Stimulated activated effector memory CD8-positive, alpha-beta T cell treated with anti-CD3 and anti-CD28 coated beads, Interleukin-12 subunit alpha, Interleukin-12 subunit beta, amount 100 ng/mL, for 72 hours (primary cell): Measurements from ENCODE around the gene CACNA1C.

Experiments
- ATAC-seq: fragments of 150-1000 bp; cut with Tn5 transposase; 2 replicates; pipeline ENCODE4 v1.10.0; 2021
- DNase-seq, 2 donors: peaks; one replicate each; pipeline ENCODE4 v3.0.0; 2021 to 2022; ENCODE audit warnings: low spot score in 2 of 2
- H3K27ac Mint-ChIP-seq: one replicate; pipeline ENCODE4 v1.8.0; 2022; ENCODE audit warnings: mild to moderate bottlenecking, mixed read lengths
- H3K36me3 Mint-ChIP-seq: one replicate; pipeline ENCODE4 v1.8.0; 2022; ENCODE audit warnings: mild to moderate bottlenecking, mixed read lengths
- H3K4me1 Mint-ChIP-seq: one replicate; pipeline ENCODE4 v1.8.0; 2022; ENCODE audit warnings: mixed read lengths
- H3K4me3 Mint-ChIP-seq: one replicate; pipeline ENCODE4 v1.8.0; 2022; ENCODE audit warnings: mild to moderate bottlenecking, mixed read lengths
- H3K9me3 Mint-ChIP-seq: one replicate; pipeline ENCODE4 v1.8.0; 2022; ENCODE audit warnings: mixed read lengths

CACNA1C gene

DNA sequence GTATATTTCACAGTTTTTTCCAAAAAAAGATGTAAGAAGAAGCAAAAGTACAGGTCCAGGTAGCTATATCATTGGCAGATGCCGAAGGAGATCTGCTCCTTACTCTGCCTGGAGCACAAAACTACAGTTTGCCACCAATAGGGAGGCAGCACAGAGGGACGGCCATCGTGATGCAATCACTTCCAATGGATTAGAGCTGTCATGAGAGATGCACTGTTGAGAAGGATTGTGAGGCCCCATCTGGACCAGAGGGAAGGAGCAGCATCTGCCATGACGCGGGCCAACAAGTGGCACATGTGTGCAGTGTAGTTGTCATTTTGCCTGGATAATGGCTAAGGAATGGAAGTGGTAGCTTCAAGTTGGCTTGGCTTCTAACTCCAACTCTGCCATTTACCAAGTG, 423.2 kb downstream of the CACNA1C start:
- no peaks in the 10 kb centered on the region for H3K36me3 Mint-ChIP-seq
- H3K4me3 Mint-ChIP-seq: no peak overlapping the region
- DNase-seq (no peak), ATAC-seq (no peak)
- no peak overlapping the region for H3K27ac Mint-ChIP-seq
- H3K4me1 Mint-ChIP-seq: no peaks in the 10 kb centered on the region
- H3K9me3 Mint-ChIP-seq: no peaks in the 10 kb centered on the region

DNA sequence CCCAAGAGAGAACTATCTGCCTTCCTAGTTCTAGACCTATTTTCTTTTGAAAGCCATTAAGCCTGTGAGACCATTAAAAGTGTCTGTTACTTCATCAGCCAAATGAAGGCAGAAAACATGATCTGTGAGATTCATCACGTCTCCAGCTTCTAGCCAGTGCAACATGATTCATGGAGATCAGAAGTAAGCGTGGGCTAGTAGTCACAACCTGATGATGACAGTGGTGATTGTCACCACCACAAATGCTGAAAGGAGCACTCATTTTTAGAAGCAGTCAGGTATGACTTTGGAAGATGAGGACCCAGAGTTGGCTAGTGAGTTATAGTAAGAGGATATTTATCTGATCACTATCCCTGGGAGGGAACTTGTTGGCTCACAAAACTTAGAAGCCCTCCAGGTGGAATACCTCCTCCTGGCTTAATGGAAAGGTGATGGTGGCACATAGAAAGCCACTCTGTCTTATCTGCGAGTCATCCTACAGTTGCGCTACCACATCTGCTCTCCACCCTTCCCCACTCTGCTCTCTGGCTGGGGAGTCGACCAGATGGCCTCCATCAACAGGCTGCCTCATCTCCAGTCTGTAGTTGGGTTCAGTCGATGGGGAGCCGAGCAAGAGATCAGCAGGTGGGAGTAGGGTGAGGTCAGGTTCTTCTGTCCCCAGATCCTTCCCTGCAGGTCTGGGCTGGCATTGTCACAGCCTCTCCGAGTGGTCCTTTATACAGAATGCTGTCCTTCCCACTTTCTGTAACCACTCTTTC, 424.4 kb downstream of the CACNA1C start:
- DNase-seq: no peak
- peak; percentile 89 for ATAC-seq
- Mint-ChIP-seq H3K9me3 (no peaks in the 10 kb centered on the region), H3K36me3 (no peaks in the 10 kb centered on the region), H3K4me3 (no peak overlapping the region), H3K4me1 (no peaks in the 10 kb centered on the region), H3K27ac (no peak overlapping the region)

DNA sequence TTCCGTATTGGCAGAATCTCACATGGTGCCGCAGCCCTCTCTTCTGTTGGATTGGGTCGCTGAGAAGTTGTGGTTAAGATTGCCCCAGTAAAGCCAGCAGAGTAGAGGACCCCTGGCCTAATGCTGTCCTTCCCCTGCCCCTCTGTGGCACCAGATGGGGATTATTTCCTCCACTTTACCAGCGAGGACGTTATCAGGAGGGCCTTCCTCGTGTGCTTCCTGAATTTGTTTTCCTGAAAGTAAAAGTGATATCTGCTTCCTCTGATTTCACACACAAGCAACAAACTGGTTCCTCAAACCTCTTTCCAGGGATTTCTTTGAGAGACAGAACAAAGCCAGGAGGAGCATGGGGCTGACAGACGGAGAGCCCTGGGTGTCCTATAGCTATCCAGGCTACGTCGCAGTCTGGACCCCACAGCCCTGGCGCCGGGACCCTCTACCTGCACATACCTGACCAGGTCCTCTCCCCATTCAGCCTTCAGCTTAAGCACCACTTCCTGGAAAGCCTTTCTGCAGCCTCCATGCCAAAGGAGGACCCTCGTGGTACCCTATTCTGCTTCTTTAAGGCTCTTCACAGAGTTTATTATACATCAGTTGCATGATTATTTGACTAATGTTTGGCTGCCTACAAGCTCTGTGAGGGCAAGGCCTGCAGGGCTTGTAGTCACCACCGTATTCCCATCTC, 427.2 kb downstream of the CACNA1C start:
- Mint-ChIP-seq H3K4me3 (no peak overlapping the region), H3K9me3 (no peaks in the 10 kb centered on the region), H3K4me1 (no peaks in the 10 kb centered on the region), H3K27ac (no peak overlapping the region), H3K36me3 (no peaks in the 10 kb centered on the region)
- DNase-seq: no peak
- ATAC-seq: no peak

DNA sequence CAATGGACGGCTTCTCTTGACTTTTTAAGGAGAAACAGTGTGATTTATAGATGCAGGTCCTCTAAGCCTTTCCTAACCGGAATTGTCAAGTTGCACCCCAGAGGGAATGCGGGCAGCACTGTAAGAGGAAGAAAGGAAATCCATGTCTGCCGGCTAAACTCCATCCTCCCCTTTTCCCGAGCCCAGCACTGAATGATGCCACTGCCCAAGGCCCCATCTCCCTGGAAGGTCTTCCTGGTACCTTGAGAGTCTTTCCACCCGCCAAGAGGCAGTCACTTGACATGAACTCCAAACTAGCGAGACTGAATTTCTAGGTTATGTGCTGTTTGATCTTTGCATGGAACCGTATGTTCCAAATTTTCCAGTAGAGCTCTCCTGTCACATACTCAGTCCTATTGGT, 428.6 kb downstream of the CACNA1C start:
- Mint-ChIP-seq H3K36me3 (no peaks in the 10 kb centered on the region), H3K4me1 (no peaks in the 10 kb centered on the region), H3K27ac (no peak overlapping the region), H3K4me3 (no peak overlapping the region), H3K9me3 (no peaks in the 10 kb centered on the region)
- no peak for ATAC-seq
- no peak for DNase-seq

DNA sequence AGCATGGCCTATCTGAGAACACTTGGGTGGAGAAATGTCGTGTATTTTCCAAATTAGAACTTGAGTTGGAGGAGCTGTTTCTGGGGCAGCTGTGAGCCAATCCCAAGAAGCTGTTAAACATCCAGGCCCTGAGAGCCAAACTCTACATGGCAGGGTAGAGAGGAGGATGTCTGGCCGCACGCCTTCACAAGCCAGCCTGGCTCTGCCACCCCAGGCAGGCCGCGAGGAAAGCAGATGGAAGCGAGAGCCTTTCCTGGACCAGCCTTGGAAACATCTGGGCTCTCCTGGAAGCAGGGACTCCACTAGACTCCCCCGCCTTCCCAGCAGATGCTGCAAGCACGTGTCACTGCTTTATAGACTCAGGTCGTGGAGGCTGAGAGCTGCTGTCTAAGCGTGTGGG, 429.2 kb downstream of the CACNA1C start:
- no peak overlapping the region for H3K4me3 Mint-ChIP-seq
- H3K4me1 Mint-ChIP-seq: no peaks in the 10 kb centered on the region
- no peaks in the 10 kb centered on the region for H3K36me3 Mint-ChIP-seq
- H3K27ac Mint-ChIP-seq: no peak overlapping the region
- DNase-seq: no peak
- H3K9me3 Mint-ChIP-seq: no peaks in the 10 kb centered on the region
- ATAC-seq: no peak

DNA sequence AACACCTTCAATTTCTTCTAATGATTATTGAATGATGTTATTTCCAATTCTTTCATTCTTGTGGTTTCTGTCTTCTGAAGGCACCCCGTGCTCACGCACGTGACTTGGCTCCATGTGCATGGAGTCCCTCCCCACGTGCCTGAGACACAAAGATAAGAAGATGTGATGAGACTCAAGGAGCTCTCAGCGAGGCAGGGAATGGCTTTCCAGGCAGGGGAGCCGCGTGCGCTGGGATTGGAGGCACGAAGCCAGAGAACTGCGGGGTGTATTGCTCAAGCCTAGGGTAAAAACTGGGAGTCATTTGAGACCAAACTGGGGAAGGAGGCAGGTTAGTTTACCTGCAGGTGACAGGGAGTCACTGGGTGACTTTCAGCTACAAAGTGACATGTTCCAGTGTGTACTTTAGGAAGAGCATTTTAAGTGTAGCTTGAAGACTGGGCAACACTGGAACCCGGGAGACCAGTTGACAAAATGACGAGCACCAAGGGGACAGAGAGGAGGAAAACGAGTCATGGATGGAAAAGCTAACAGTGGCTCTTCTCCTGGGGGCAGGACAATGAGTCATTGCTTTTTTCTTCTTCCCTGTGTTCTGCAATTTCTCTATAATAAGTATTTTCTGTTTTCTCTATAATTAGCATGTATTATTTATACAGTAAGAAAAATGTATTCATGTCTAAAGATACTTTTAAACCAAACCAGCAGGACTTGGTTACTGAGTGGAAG, 430.3 kb downstream of the CACNA1C start:
- Mint-ChIP-seq H3K9me3 (no peaks in the 10 kb centered on the region), H3K4me3 (no peak overlapping the region), H3K27ac (no peak overlapping the region), H3K36me3 (no peaks in the 10 kb centered on the region), H3K4me1 (no peaks in the 10 kb centered on the region)
- DNase-seq (no peak), ATAC-seq (no peak)

DNA sequence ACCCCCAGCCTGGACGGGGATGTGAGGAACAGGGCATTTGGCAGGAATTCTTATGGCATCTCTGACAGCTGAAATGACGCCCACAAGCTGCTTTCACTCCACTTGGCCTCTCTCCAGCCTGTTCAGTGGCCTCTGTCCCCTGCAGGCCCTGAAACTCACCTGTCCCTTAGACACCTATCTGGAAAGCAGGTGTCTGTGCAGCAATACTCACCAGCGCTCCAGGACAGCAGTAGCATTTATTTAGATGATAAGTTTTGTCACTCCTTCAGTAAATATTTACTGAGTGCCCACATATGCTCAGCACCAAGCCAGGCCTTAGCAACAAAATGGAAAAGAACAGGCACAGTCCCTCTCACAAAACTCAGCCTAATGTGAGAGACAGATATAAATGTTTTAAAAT, 430.9 kb downstream of the CACNA1C start:
- H3K9me3 Mint-ChIP-seq: no peaks in the 10 kb centered on the region
- no peak for ATAC-seq

DNA sequence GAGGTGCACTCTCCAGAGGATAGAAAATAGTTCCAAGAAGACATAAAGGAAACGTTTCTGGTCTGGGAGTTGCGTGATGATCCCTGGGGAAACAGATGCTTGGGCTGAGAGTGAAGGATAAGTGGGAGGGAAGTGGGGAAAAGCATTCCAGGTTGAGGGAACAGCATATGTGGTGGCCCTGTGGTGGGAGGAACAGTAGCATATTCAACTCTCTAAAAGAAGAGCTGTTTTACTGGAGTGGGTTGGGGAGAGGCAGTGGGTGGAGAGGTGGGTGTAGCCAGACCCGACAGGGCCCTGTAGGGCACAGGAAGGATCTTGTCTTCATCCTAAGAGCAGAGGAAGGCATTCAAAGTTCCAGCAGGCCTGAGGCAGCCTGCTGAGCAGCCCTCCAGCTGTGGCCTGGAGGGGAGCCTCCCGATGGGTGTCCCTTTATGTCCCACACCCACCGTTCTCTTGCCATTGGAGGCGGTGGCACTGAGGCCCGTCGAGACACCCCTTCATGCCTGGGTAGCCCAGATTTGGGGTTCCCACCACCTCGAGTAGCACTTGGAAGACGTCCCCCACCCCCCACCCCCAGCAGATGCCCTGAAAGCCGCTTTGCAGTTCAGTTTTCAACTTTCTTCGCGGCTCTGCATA, 431.5 kb downstream of the CACNA1C start:
- Mint-ChIP-seq H3K9me3 (no peaks in the 10 kb centered on the region), H3K36me3 (no peaks in the 10 kb centered on the region), H3K4me1 (no peaks in the 10 kb centered on the region), H3K27ac (no peak overlapping the region), H3K4me3 (no peak overlapping the region)
- DNase-seq (no peak), ATAC-seq (no peak)

More for the DNA sequence above, 430.9 kb downstream of the CACNA1C start:
- no peak for DNase-seq
- no peak overlapping the region for H3K4me3 Mint-ChIP-seq
- H3K27ac Mint-ChIP-seq: no peak overlapping the region
- no peaks in the 10 kb centered on the region for H3K4me1 Mint-ChIP-seq
- no peaks in the 10 kb centered on the region for H3K36me3 Mint-ChIP-seq

DNA sequence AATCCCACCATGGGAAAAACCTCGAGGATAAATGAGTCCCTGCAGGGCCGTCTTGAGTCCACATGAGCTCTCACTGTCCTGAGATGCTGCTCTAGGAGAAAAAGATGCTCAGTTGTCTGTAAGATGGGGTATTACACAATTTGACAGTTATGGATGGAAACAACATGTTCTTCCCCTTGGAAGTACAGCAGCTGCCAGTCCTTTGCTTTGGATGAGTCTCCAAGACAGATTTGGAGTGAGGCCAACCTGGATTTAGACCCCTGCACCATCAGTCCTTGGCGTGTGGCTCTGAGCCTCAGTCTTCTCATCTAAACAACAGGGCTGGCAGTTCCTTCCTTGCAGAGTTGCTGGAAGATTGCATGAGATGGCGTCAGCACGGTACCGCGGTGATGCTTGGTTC, 432.9 kb downstream of the CACNA1C start:
- ATAC-seq: no peak
- no peaks in the 10 kb centered on the region for H3K36me3 Mint-ChIP-seq
- no peaks in the 10 kb centered on the region for H3K4me1 Mint-ChIP-seq
- H3K4me3 Mint-ChIP-seq: no peak overlapping the region
- no peak for DNase-seq
- H3K9me3 Mint-ChIP-seq: no peaks in the 10 kb centered on the region
- no peak overlapping the region for H3K27ac Mint-ChIP-seq

DNA sequence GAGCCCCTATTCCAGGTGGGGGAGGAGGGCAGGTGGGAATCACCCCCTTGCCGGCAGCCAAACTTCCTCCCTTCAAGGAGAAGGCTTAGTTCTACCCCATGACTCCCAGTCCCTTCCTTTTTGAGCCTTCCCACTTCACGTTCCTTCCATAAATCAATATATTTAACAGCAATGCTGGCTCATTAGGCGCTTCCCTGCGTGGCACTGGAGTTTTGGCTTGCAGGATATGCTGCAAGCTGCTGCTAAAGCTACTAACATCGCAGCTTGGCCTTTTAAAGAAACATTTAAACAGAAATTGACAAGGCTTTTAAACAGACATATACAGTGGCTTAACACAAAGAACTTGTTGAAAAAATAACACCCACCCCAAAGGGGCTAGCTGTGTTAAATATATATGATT, 434.0 kb downstream of the CACNA1C start:
- Mint-ChIP-seq H3K4me1 (no peaks in the 10 kb centered on the region), H3K4me3 (no peak overlapping the region), H3K9me3 (no peaks in the 10 kb centered on the region), H3K36me3 (no peaks in the 10 kb centered on the region), H3K27ac (no peak overlapping the region)
- no peak for DNase-seq
- ATAC-seq: no peak

DNA sequence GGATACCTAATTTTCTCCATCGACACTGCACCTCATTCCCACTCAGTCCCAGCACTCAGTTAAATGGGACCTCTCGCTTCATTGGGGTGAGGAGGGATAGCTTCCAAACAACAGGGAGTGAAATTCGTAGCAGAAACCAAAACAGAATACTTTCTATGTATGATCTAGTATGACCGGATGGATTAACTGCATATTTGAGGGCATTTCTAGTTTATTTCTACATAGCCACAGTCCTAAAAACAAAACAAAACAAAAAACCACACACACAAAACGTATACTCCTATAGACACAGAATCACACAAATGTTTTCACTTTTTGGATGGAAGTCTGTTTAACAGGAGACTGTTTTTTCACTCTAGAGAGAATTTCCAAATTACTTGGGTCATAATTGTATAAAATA, 434.5 kb downstream of the CACNA1C start:
- no peaks in the 10 kb centered on the region for H3K4me1 Mint-ChIP-seq
- no peak overlapping the region for H3K27ac Mint-ChIP-seq
- DNase-seq (no peak), ATAC-seq (no peak)
- no peaks in the 10 kb centered on the region for H3K36me3 Mint-ChIP-seq
- H3K9me3 Mint-ChIP-seq: no peaks in the 10 kb centered on the region
- H3K4me3 Mint-ChIP-seq: no peak overlapping the region

DNA sequence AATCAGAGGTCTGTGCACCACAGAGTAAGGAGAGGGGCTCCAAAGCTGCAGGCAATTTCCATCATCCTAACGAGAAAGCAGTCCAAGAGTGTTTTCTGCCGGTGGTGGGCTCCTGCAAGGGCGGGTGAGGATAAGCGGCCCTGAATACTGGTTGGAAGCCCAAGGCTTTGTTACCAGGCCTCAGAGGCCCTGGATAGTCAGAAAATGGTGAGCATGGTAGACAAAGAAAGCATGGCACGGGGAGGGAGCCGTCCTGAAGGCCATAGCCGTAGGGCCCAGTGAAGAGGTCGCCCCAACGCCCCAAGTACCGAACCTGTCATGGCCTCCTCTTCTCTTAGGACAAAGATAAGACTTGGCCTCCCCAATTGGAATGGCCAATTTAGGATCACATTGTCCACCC, 435.3 kb downstream of the CACNA1C start:
- H3K36me3 Mint-ChIP-seq: no peaks in the 10 kb centered on the region
- H3K9me3 Mint-ChIP-seq: no peaks in the 10 kb centered on the region
- no peaks in the 10 kb centered on the region for H3K4me1 Mint-ChIP-seq
- ATAC-seq (no peak), DNase-seq (no peak)
- no peak overlapping the region for H3K4me3 Mint-ChIP-seq
- no peak overlapping the region for H3K27ac Mint-ChIP-seq

DNA sequence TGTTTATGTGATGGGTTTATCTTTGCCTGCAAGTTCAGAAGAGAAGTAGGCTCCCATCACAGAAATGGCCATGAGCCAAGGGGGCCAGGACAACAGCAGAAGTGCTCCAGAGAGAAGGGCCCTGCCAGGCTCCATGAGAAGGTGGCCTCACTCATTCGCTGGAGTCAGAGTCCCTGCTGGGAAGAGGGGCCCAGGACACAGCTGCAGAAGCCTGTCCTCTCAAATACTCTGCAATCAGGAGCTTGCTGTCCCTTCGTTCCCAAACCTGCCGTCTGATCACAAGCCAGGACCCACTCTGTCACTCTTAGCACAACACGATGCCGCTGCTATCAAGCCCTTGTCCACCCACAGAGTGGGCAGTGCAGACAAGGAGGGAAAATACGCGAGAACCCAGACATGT, 435.8 kb downstream of the CACNA1C start:
- Mint-ChIP-seq H3K4me3 (no peak overlapping the region), H3K4me1 (no peaks in the 10 kb centered on the region), H3K9me3 (no peaks in the 10 kb centered on the region), H3K36me3 (no peaks in the 10 kb centered on the region), H3K27ac (no peak overlapping the region)
- DNase-seq: no peak
- no peak for ATAC-seq

DNA sequence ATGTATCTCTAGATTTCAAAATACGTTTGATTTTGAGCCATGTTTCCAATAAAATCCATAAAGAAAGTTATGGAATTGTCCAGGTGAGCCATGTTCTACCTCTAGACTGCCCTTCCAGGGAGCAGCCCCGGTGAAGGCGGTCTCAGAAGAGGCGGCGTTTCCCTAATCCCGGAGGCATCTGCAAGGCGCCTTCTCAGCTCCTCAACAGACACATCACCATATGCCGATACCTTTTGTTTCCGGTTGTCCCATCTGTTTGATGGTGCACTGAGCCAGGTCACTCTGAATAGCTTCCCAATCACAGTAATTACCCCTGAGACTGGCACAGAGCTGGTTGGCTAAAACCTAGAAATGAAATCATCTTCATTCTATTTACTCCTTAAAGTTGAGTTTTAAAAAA, 436.5 kb downstream of the CACNA1C start:
- Mint-ChIP-seq H3K4me3 (no peak overlapping the region), H3K9me3 (no peaks in the 10 kb centered on the region), H3K36me3 (no peaks in the 10 kb centered on the region), H3K27ac (no peak overlapping the region), H3K4me1 (no peaks in the 10 kb centered on the region)
- ATAC-seq: no peak
- DNase-seq: no peak

DNA sequence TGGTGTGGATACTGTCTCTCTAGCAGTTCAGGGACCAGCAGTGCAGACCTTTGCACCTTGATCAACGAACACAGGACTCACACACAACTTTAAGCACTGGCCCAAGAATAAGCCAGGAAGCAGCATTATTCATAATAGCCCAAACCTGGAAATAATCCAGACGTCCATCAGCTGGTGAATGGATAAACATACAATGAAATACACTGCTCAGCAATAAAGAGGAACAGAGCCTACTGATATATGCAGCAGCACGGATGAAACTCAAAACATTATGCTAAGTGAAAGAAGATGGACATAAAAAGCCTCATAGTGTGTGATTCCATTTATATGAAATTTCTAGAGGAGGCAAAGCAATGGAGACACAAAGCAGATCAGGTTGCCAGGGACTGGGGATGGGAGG, 438.0 kb downstream of the CACNA1C start:
- H3K36me3 Mint-ChIP-seq: no peaks in the 10 kb centered on the region
- H3K4me3 Mint-ChIP-seq: no peak overlapping the region
- no peaks in the 10 kb centered on the region for H3K9me3 Mint-ChIP-seq
- DNase-seq (no peak), ATAC-seq (no peak)
- H3K27ac Mint-ChIP-seq: no peak overlapping the region
- H3K4me1 Mint-ChIP-seq: no peaks in the 10 kb centered on the region
